Peyer's patch (tissue), 4 donors: ENCODE data around the gene TRIM52.

Source experiments
- POLR2A ChIP-seq, 2 donors: fragments of 450-650 bp; IDR thresholded peaks; one replicate each; pipeline ENCODE4 v1.5.1; 2017; ENCODE audit warnings: antibody characterized with exemption in 2 of 2, mild to moderate bottlenecking in 2 of 2, moderate library complexity in 2 of 2
- TF ChIP-seq, protein P1 (sequence below), 6 experiments: fragments of 450-650 bp in 4 of 6; fragments of 200-600 bp in 2 of 6; sonication (generic) in 1 of 6; IDR thresholded peaks; one replicate each; pipeline ENCODE4 v1.5.1; 2017 to 2019; ENCODE audit warnings: antibody characterized with exemption in 6 of 6, mild to moderate bottlenecking in 3 of 6, moderate library complexity in 1 of 6

DNA sequence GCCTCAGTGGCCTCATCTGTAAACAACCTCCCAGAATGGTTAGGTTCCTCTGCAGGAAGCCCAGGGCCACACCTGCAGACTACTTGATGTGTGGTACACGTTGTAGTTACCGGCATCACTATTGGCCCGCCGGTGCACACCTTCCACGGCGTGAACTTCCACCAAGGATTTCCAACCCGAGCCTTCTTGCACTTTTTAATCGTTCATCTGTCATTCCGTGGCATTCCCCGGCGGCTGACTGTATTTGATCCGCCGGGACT, 43.2 kb downstream of the TRIM52 start:
- TF ChIP-seq, protein P1, sequence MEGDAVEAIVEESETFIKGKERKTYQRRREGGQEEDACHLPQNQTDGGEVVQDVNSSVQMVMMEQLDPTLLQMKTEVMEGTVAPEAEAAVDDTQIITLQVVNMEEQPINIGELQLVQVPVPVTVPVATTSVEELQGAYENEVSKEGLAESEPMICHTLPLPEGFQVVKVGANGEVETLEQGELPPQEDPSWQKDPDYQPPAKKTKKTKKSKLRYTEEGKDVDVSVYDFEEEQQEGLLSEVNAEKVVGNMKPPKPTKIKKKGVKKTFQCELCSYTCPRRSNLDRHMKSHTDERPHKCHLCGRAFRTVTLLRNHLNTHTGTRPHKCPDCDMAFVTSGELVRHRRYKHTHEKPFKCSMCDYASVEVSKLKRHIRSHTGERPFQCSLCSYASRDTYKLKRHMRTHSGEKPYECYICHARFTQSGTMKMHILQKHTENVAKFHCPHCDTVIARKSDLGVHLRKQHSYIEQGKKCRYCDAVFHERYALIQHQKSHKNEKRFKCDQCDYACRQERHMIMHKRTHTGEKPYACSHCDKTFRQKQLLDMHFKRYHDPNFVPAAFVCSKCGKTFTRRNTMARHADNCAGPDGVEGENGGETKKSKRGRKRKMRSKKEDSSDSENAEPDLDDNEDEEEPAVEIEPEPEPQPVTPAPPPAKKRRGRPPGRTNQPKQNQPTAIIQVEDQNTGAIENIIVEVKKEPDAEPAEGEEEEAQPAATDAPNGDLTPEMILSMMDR (IDR thresholded peaks at IDR 0.05), result no peak
- TF ChIP-seq POLR2A (IDR thresholded peaks at IDR 0.05), result no peak
